K562 (cell line): ENCODE measurements around the gene BSPRY. TPM values are rescaled to one million over a fixed set of nuclear protein-coding genes. Genes with fewer than 3 reads are reported as not detected.

Source experiments
- ATF1 ChIP-seq, 2 experiments: fragments of 450-650 bp in 1 of 2; IDR thresholded peaks; 2 replicates each; pipeline ENCODE4 v1.6.1; 2016; ENCODE audit warnings: missing compliant biosample characterization in 1 of 2, missing genetic modification characterization in 1 of 2
- CBX1 ChIP-seq: sonication (generic); IDR thresholded peaks from 2 replicates; pipeline ENCODE4 v1.6.1; 2016; ENCODE audit warnings: antibody characterized with exemption, low read depth, mild to moderate bottlenecking
- CREM ChIP-seq: IDR thresholded peaks from 2 replicates; pipeline ENCODE4 v1.6.1; 2014; ENCODE audit warnings: antibody characterized with exemption, low read depth
- CXXC5 ChIP-seq: fragments of 250-450 bp; sonication (Bioruptor Pico); IDR thresholded peaks from 2 replicates; pipeline ENCODE4 v1.8.0; 2022; ENCODE audit warnings: inconsistent platforms, mild to moderate bottlenecking, moderate library complexity
- GTF2E2 ChIP-seq: fragments of 200-800 bp; sonication (Bioruptor generic); IDR thresholded peaks from 2 replicates; pipeline ENCODE4 v1.6.1; 2016; ENCODE audit warnings: missing genetic modification characterization, missing compliant biosample characterization
- JUND ChIP-seq, 2 experiments: IDR thresholded peaks; 2 replicates in 1 of 2; 3 replicates in 1 of 2; pipeline ENCODE4 v1.6.1; 2011; ENCODE audit warnings: borderline replicate concordance in 2 of 2, low read depth in 2 of 2, low read length in 2 of 2, improper control_type of control experiment in 1 of 2, missing biosample characterization in 1 of 2, missing genetic modification characterization in 1 of 2, missing genetic modification reagents in 1 of 2
- KLF13 ChIP-seq: fragments of 450-650 bp; IDR thresholded peaks from 2 replicates; pipeline ENCODE4 v1.6.1; 2016; ENCODE audit warnings: missing genetic modification characterization, low read depth, mild to moderate bottlenecking, missing compliant biosample characterization, moderate library complexity, borderline replicate concordance
- MAFK ChIP-seq: IDR thresholded peaks from 2 replicates; pipeline ENCODE4 v1.6.1; 2011; ENCODE audit warnings: low read length, improper control_type of control experiment
- NR2F6 ChIP-seq: fragments of 450-650 bp; formaldehyde crosslinking; IDR thresholded peaks from 2 replicates; pipeline ENCODE4 v1.4.0; 2020; ENCODE audit warnings: mild to moderate bottlenecking
- PPARD ChIP-seq: fragments of 250-450 bp; sonication (Bioruptor Pico); IDR thresholded peaks from 2 replicates; pipeline ENCODE4 v1.8.0; 2022; ENCODE audit warnings: inconsistent platforms, mild to moderate bottlenecking, moderate library complexity
- RNF219 ChIP-seq: fragments of 250-450 bp; sonication (Bioruptor Pico); IDR thresholded peaks from 2 replicates; pipeline ENCODE4 v1.5.0; 2022; ENCODE audit warnings: mild to moderate bottlenecking
- SMAD3 ChIP-seq: fragments of 450-650 bp; formaldehyde crosslinking; conservative IDR thresholded peaks from 2 replicates; pipeline ENCODE4 v1.4.0; 2020; ENCODE audit warnings: mild to moderate bottlenecking
- UBTF ChIP-seq, 2 experiments: IDR thresholded peaks; 2 replicates each; pipeline ENCODE4 v1.6.1; 2012; ENCODE audit warnings: improper control_type of control experiment in 2 of 2, low read depth in 2 of 2, low read length in 2 of 2, borderline replicate concordance in 1 of 2
- YY1 ChIP-seq, 3 experiments: IDR thresholded peaks; 2 replicates each; pipeline ENCODE4 v1.6.1; 2011; ENCODE audit warnings: low read length in 2 of 3, mild to moderate bottlenecking in 2 of 3, moderate library complexity in 2 of 3, borderline replicate concordance in 1 of 3, control low read depth in 1 of 3, low read depth in 1 of 3; ENCODE audit not compliant: insufficient read depth in 3 of 3, insufficient replicate concordance in 2 of 3, control insufficient read depth in 1 of 3, insufficient read length in 1 of 3; ENCODE audit errors: extremely low read depth in 1 of 3
- ZBTB8A ChIP-seq: fragments of 450-650 bp; IDR thresholded peaks from 2 replicates; pipeline ENCODE4 v1.6.1; 2018; ENCODE audit warnings: mild to moderate bottlenecking, moderate library complexity; ENCODE audit not compliant: partially characterized antibody
- ZNF121 ChIP-seq: sonication (generic); formaldehyde crosslinking; conservative IDR thresholded peaks from 2 replicates; pipeline ENCODE4 v1.8.0; 2022; ENCODE audit warnings: missing genetic modification reagents
- ZNF23 ChIP-seq: fragments of 250-450 bp; sonication (Bioruptor Pico); IDR thresholded peaks from 2 replicates; pipeline ENCODE4 v1.4.0; 2020; ENCODE audit warnings: mild to moderate bottlenecking
- ZNF436 ChIP-seq: fragments of 250-450, 450-650 bp; sonication (Bioruptor Pico); formaldehyde crosslinking; IDR thresholded peaks from 2 replicates; pipeline ENCODE4 v1.7.0; 2020; ENCODE audit warnings: mild to moderate bottlenecking
- ZNF444 ChIP-seq: fragments of 250-450 bp; sonication (Bioruptor Pico); IDR thresholded peaks from 2 replicates; pipeline ENCODE4 v1.4.0; 2020; ENCODE audit warnings: mild to moderate bottlenecking, moderate library complexity
- ZNF778 ChIP-seq: fragments of 450-650 bp; formaldehyde crosslinking; IDR thresholded peaks from 2 replicates; pipeline ENCODE4 v1.4.0; 2020; ENCODE audit warnings: mild to moderate bottlenecking, moderate library complexity
- polyA plus RNA-seq, 8 experiments: library from polyadenylated mRNA; depleted of rRNA in 4 of 8; stranded (reverse) in 5 of 8; unstranded in 3 of 8; fragments of >200 nt; fragmentation: Nextera tagmentation in 2 of 8; fragmentation: Illumina TruSeq in 1 of 8; extraction: Ambion mirVana in 2 of 8; extraction: Trizol in 1 of 8; gene quantifications; 2 replicates each; pipeline versions ENCODE4 v1.2.1 to v1.2.3, GENCODE V29; 2011 to 2014; ENCODE audit warnings: inconsistent platforms in 1 of 8, missing spikeins in 1 of 8
- total RNA-seq, 7 experiments: library from RNA; depleted of rRNA in 6 of 7; stranded (reverse); fragments of >200 nt in 6 of 7; fragmentation: Illumina TruSeq in 2 of 7; extraction: Trizol in 2 of 7; gene quantifications; 2 replicates each; pipeline versions ENCODE4 v1.2.1 to v1.2.3, GENCODE V29; 2011 to 2021; ENCODE audit warnings: low replicate concordance in 1 of 7

BSPRY gene
- total and polyA plus RNA-seq, 9 of the 15 experiments (the other 6 are each of a cell fraction or from before 2014, with no cell fraction given) = 0.07 to 0.67 (median 0.18) TPM

- TF ChIP-seq MAFK = no peak
- no peak for TF ChIP-seq ZNF436 (CRISPR knock-in tag)
- TF ChIP-seq NR2F6 = no peak
- no peak for TF ChIP-seq ZNF444
- no peak for TF ChIP-seq RNF219 (CRISPR knock-in tag)
- peak; percentile 83 for TF ChIP-seq ZBTB8A
- TF ChIP-seq PPARD (CRISPR knock-in tag) = no peak
- TF ChIP-seq ZNF23 = no peak
- TF ChIP-seq KLF13 (tag) = peak; percentile 94
- 0 out of 2 replicates have a peak, but pooled peaks have one; percentile 6 for TF ChIP-seq SMAD3
- TF ChIP-seq CBX1 = peak; percentile 92
- TF ChIP-seq ZNF778 (CRISPR knock-in tag) = no peak
- peak; percentile 84 for TF ChIP-seq CREM
- peak; percentile 97 for TF ChIP-seq CXXC5 (CRISPR knock-in tag)
- no peak for TF ChIP-seq ZNF121 (CRISPR knock-in tag)
- TF ChIP-seq GTF2E2 (tag) = peak; percentile 75; the same call in 1 of the 2 replicates
- 0 out of 2 replicates have a peak, but pooled peaks have one; percentile 18 for TF ChIP-seq ATF1 (CRISPR knock-in tag; IDR thresholded peaks at IDR 0.05)
- peak; percentile 92 for TF ChIP-seq ATF1 (tag; IDR thresholded peaks at IDR 0.05)
- TF ChIP-seq JUND (IDR thresholded peaks at IDR 0.05; ENCODE audit: borderline replicate concordance, low read depth, low read length) = peak; percentile 74
- peak; percentile 66; the same call in 1 of the 3 replicates for TF ChIP-seq JUND (tag; IDR thresholded peaks at IDR 0.05; ENCODE audit: borderline replicate concordance, low read depth, low read length)
- peak; percentile 58 to 87 (median 79) for TF ChIP-seq YY1 (IDR thresholded peaks at IDR 0.05; ENCODE audit: borderline replicate concordance in 1 of 3, control insufficient read depth in 1 of 3, extremely low read depth in 1 of 3, insufficient read depth in 3 of 3, insufficient read length in 1 of 3, insufficient replicate concordance in 2 of 3, low read depth in 1 of 3, low read length in 2 of 3)
- TF ChIP-seq UBTF (IDR thresholded peaks at IDR 0.05; ENCODE audit: borderline replicate concordance in 1 of 2, low read depth in 2 of 2, low read length in 2 of 2) = 0 out of 4 replicates have a peak, but pooled peaks of 1 of the 2 experiments have one; percentile 24
Measured at GRCh38 chr9:113410207-113410864, 61.0 kb downstream of the BSPRY start, which contains the start of the genes C9orf43 and POLE3 (continued).
